WTC11 (cell line): ENCODE measurements around the gene AGPAT4. TPM values are rescaled to one million over a fixed set of nuclear protein-coding genes. Genes with fewer than 3 reads are reported as not detected.

ENCODE experiments used
- ATAC-seq: fragments of 200-7000 bp; cut with Tn5 transposase; 2 replicates; pipeline ENCODE4 v1.10.0; 2021; ENCODE audit warnings: mild to moderate bottlenecking, moderate library complexity
- CTCF ChIA-PET: fragments of 300-600 bp; sonication (Branson Sonifier 250); formaldehyde crosslinking; loops from one replicate; lab custom pipeline; 2021; ENCODE audit warnings: antibody characterized with exemption; lab: Charles Lee
- POLR2A ChIA-PET: fragments of 350-600 bp; sonication (Branson Sonifier 250); formaldehyde crosslinking; loops from one replicate; lab custom pipeline; 2021; ENCODE audit warnings: antibody characterized with exemption; lab: Charles Lee
- DNase-seq: peaks from one replicate; pipeline ENCODE4 v3.0.0; 2021; ENCODE audit warnings: low spot score
- H3K27ac Mint-ChIP-seq: 2 replicates; pipeline ENCODE4 v1.8.0; 2021; ENCODE audit warnings: mixed read lengths
- H3K27me3 Mint-ChIP-seq: 2 replicates; pipeline ENCODE4 v1.8.0; 2021; ENCODE audit warnings: low read depth, mild to moderate bottlenecking, moderate library complexity, mixed read lengths
- H3K36me3 Mint-ChIP-seq: 2 replicates; pipeline ENCODE4 v1.8.0; 2021; ENCODE audit warnings: mixed read lengths
- H3K4me1 Mint-ChIP-seq: 2 replicates; pipeline ENCODE4 v1.8.0; 2022; ENCODE audit warnings: mixed read lengths
- H3K4me3 Mint-ChIP-seq: 2 replicates; pipeline ENCODE4 v1.8.0; 2021; ENCODE audit warnings: mild to moderate bottlenecking, moderate library complexity, mixed read lengths
- H3K9me3 Mint-ChIP-seq: 2 replicates; pipeline ENCODE4 v1.8.0; 2021; ENCODE audit warnings: mixed read lengths
- AR ChIP-seq: fragments of 250-450 bp; sonication (Bioruptor Pico); IDR thresholded peaks from 2 replicates; pipeline ENCODE4 v1.9.0; 2021; ENCODE audit warnings: mild to moderate bottlenecking
- ATF2 ChIP-seq: sonication (generic); formaldehyde crosslinking; IDR thresholded peaks from 2 replicates; pipeline ENCODE4 v1.8.1; 2022; ENCODE audit warnings: low read depth, missing genetic modification reagents, borderline replicate concordance
- ATF3 ChIP-seq: sonication (generic); formaldehyde crosslinking; conservative IDR thresholded peaks from 2 replicates; pipeline ENCODE4 v1.8.1; 2022; ENCODE audit warnings: mild to moderate bottlenecking, missing genetic modification reagents
- CBFB ChIP-seq: sonication (generic); formaldehyde crosslinking; IDR thresholded peaks from 2 replicates; pipeline ENCODE4 v1.8.1; 2022; ENCODE audit warnings: mild to moderate bottlenecking, low read depth, missing genetic modification reagents
- CREB1 ChIP-seq: sonication (generic); formaldehyde crosslinking; IDR thresholded peaks from 2 replicates; pipeline ENCODE4 v1.8.0; 2023; ENCODE audit warnings: mild to moderate bottlenecking, missing genetic modification reagents
- CTCF ChIP-seq: fragments of 200-600 bp; IDR thresholded peaks from 2 replicates; pipeline ENCODE4 v1.8.0; 2022; ENCODE audit warnings: antibody characterized with exemption
- E2F5 ChIP-seq: sonication (generic); formaldehyde crosslinking; IDR thresholded peaks from 2 replicates; pipeline ENCODE4 v1.8.1; 2022; ENCODE audit warnings: mild to moderate bottlenecking, moderate library complexity, missing genetic modification reagents
- HMGA2 ChIP-seq: fragments of 250-450 bp; sonication (Bioruptor Pico); IDR thresholded peaks from 2 replicates; pipeline ENCODE4 v1.4.0; 2021; ENCODE audit warnings: mild to moderate bottlenecking, moderate library complexity
- IRF1 ChIP-seq: sonication (generic); formaldehyde crosslinking; IDR thresholded peaks from 2 replicates; pipeline ENCODE4 v1.8.0; 2023; ENCODE audit warnings: missing genetic modification reagents
- MAX ChIP-seq: sonication (generic); formaldehyde crosslinking; IDR thresholded peaks from 2 replicates; pipeline ENCODE4 v1.8.0; 2022; ENCODE audit warnings: mild to moderate bottlenecking, missing genetic modification reagents
- NR2C2 ChIP-seq: sonication (generic); formaldehyde crosslinking; IDR thresholded peaks from 2 replicates; pipeline ENCODE4 v1.8.0; 2022; ENCODE audit warnings: mild to moderate bottlenecking, missing genetic modification reagents
- USF1 ChIP-seq: sonication (generic); formaldehyde crosslinking; IDR thresholded peaks from 2 replicates; pipeline ENCODE4 v1.8.0; 2022; ENCODE audit warnings: mild to moderate bottlenecking, missing genetic modification reagents
- ZMAT4 ChIP-seq: fragments of 250-450 bp; sonication (Bioruptor Pico); IDR thresholded peaks from 2 replicates; pipeline ENCODE4 v1.9.0; 2021; ENCODE audit warnings: mild to moderate bottlenecking
- ZNF121 ChIP-seq: sonication (generic); formaldehyde crosslinking; IDR thresholded peaks from 2 replicates; pipeline ENCODE4 v1.8.0; 2023; ENCODE audit warnings: missing genetic modification reagents
- ZNF219 ChIP-seq: sonication (generic); formaldehyde crosslinking; IDR thresholded peaks from 2 replicates; pipeline ENCODE4 v1.8.0; 2023; ENCODE audit warnings: missing genetic modification reagents, mild to moderate bottlenecking, borderline replicate concordance
- ZNF232 ChIP-seq: sonication (generic); formaldehyde crosslinking; IDR thresholded peaks from 2 replicates; pipeline ENCODE4 v1.8.0; 2022; ENCODE audit warnings: mild to moderate bottlenecking, missing genetic modification reagents
- ZNF281 ChIP-seq: sonication (generic); formaldehyde crosslinking; IDR thresholded peaks from 2 replicates; pipeline ENCODE4 v1.8.0; 2023; ENCODE audit warnings: mild to moderate bottlenecking, missing genetic modification reagents
- ZNF671 ChIP-seq: fragments of 250-450 bp; sonication (Bioruptor Pico); IDR thresholded peaks from 2 replicates; pipeline ENCODE4 v1.8.0; 2021; ENCODE audit warnings: mild to moderate bottlenecking
- total RNA-seq: library from RNA; stranded (reverse); gene quantifications from 3 replicates; pipeline ENCODE4 v1.2.3, GENCODE V29; 2021

The AGPAT4 gene
- total RNA-seq, 1 experiment from 2014 or later, result 19.7 TPM

- Mint-ChIP-seq H3K4me3 (no peak overlapping the region), H3K36me3 (peaks cover 14% of the 10 kb centered on the region), H3K27me3 (peaks cover 9% of the 10 kb centered on the region), H3K27ac (no peak overlapping the region), H3K9me3 (peaks cover 16% of the 10 kb centered on the region), H3K4me1 (peaks cover 35% of the 10 kb centered on the region)
- DNase-seq, result no peak
- no peak for TF ChIP-seq CREB1
- TF ChIP-seq AR, result no peak
- TF ChIP-seq HMGA2 (CRISPR knock-in tag), result no peak
- no peak for TF ChIP-seq ZNF232
- no peak for ATAC-seq
- ChIA-PET POLR2A (no interaction called here), CTCF (no interaction called here)
Measured at GRCh38 chr6:161290751-161291150, 16.9 kb upstream of the AGPAT4 start.

GRCh38 chr6:161284653-161285052 lies 10.8 kb upstream of the AGPAT4 start:
- TF ChIP-seq ZMAT4 (CRISPR knock-in tag) (no peak), E2F5 (CRISPR knock-in tag) (no peak), ZNF121 (CRISPR knock-in tag) (no peak), IRF1 (CRISPR knock-in tag) (no peak), ZNF281 (CRISPR knock-in tag) (no peak), ZNF219 (CRISPR knock-in tag) (no peak), USF1 (no peak), CBFB (CRISPR knock-in tag) (no peak), ATF2 (CRISPR knock-in tag) (no peak), MAX (CRISPR knock-in tag) (no peak), CTCF (no peak), NR2C2 (CRISPR knock-in tag) (no peak), ATF3 (CRISPR knock-in tag) (no peak), ZNF671 (CRISPR knock-in tag) (no peak)
- TF ChIP-seq, all 79 proteins: peak for 0
- ATAC-seq, result no peak
- CTCF ChIA-PET, result no interaction called here

More at GRCh38 chr6:161284653-161285052, 10.8 kb upstream of the AGPAT4 start:
- no peak overlapping the region for H3K4me3 Mint-ChIP-seq
- no peak for DNase-seq
- POLR2A ChIA-PET, result no interaction called here
- no peak overlapping the region for H3K27ac Mint-ChIP-seq
- peaks cover 3% of the 10 kb centered on the region; the same call in 1 of the 2 replicates for H3K4me1 Mint-ChIP-seq
- peaks cover 18% of the 10 kb centered on the region for H3K9me3 Mint-ChIP-seq
- H3K36me3 Mint-ChIP-seq, result peaks cover 12% of the 10 kb centered on the region
- H3K27me3 Mint-ChIP-seq, result no peaks in the 10 kb centered on the region
